Lower lobe of right lung (tissue), 2 donors: Measurements from ENCODE around the gene CDK12. TPM values are rescaled to one million over a fixed set of nuclear protein-coding genes. Genes with fewer than 3 reads are reported as not detected.
"Not testable (repeated sequence)": the region's sequence is repeated elsewhere in the genome, so short reads cannot be mapped to it uniquely, and the experiment has no call there.

Source experiments
- ATAC-seq, 2 donors: fragments of 200-7000 bp; cut with Tn5 transposase; one replicate each; pipeline ENCODE4 v1.9.1; 2020 to 2022; ENCODE audit warnings: mild to moderate bottlenecking in 2 of 2, moderate library complexity in 2 of 2
- DNase-seq: peaks from one replicate; pipeline ENCODE4 v3.0.0-alpha.2; 2020
- H3K27ac ChIP-seq: fragments of 200-600 bp; one replicate; pipeline ENCODE4 v1.8.0; 2022
- H3K27me3 ChIP-seq: fragments of 200-600 bp; one replicate; pipeline ENCODE4 v1.8.0; 2022; ENCODE audit warnings: low read depth
- H3K36me3 ChIP-seq: fragments of 200-600 bp; one replicate; pipeline ENCODE4 v1.8.0; 2022; ENCODE audit warnings: mild to moderate bottlenecking
- H3K4me1 ChIP-seq: fragments of 200-600 bp; one replicate; pipeline ENCODE4 v1.8.0; 2022
- H3K4me3 ChIP-seq: fragments of 200-600 bp; one replicate; pipeline ENCODE4 v1.8.0; 2022; ENCODE audit warnings: mild to moderate bottlenecking
- H3K9me3 ChIP-seq: fragments of 200-600 bp; one replicate; pipeline ENCODE4 v1.8.0; 2022
- intact Hi-C: fragments of 100-400 bp; cut with DNase I; formaldehyde crosslinking; loops from one replicate; pipeline ENCODE4 v1.11.0; 2022
- long read RNA-seq: library from polyadenylated mRNA; unstranded; transcript quantifications from one replicate; pipeline ENCODE4 v2.0.0, GENCODE V29; 2021
- total RNA-seq: library from RNA; stranded (reverse); fragmentation: NEBNext Ultra II Directional; extraction: Animal tissue kit (Norgen Biotek cat#: 25700); gene quantifications from one replicate; pipeline ENCODE4 v1.2.1, GENCODE V29; 2021
- TF ChIP-seq, protein P1 (sequence below): fragments of 200-600 bp; IDR thresholded peaks from one replicate; pipeline ENCODE4 v1.8.0; 2022; ENCODE audit warnings: antibody characterized with exemption, mild to moderate bottlenecking
- donor health status: DM: no; HTN: yes; CAD: no; lungs with severe emphysema.

The CDK12 gene
- total RNA-seq: 53.7 TPM
- long read RNA-seq, partial matches to known transcripts: 2 of 14 reads
- long read RNA-seq, other reads (novel, unspliced or antisense): 10 of 14 reads

DNA sequence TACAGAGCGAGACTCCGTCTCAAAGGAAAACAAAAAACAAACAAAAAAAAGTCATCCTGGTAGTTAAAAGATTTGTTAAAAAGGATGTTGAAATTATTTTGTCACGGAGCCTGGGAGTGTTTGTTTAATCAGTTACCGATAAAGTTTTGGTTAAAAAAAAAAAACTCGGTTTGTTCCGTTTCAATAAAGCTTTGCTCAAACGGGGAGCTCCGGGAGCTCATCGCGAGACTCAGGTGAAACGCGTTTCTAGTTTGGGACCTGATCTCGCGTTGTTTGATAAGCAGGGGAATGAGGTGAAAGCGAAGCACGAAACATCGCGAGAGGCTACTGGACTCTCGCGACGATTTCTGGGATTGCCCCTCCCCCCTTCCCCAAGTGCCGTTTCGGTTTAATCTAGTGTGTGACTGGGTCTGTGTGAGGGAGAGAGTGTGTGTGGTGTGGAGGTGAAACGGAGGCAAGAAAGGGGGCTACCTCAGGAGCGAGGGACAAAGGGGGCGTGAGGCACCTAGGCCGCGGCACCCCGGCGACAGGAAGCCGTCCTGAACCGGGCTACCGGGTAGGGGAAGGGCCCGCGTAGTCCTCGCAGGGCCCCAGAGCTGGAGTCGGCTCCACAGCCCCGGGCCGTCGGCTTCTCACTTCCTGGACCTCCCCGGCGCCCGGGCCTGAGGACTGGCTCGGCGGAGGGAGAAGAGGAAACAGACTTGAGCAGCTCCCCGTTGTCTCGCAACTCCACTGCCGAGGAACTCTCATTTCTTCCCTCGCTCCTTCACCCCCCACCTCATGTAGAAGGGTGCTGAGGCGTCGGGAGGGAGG is at the start of gene CDK12:
Gene CDK12, plus strand, starts transcription at position 374 of the 813 bp plus-strand sequence. CDS start 586 bp downstream, outside the sequence.
- TF ChIP-seq, protein P1, sequence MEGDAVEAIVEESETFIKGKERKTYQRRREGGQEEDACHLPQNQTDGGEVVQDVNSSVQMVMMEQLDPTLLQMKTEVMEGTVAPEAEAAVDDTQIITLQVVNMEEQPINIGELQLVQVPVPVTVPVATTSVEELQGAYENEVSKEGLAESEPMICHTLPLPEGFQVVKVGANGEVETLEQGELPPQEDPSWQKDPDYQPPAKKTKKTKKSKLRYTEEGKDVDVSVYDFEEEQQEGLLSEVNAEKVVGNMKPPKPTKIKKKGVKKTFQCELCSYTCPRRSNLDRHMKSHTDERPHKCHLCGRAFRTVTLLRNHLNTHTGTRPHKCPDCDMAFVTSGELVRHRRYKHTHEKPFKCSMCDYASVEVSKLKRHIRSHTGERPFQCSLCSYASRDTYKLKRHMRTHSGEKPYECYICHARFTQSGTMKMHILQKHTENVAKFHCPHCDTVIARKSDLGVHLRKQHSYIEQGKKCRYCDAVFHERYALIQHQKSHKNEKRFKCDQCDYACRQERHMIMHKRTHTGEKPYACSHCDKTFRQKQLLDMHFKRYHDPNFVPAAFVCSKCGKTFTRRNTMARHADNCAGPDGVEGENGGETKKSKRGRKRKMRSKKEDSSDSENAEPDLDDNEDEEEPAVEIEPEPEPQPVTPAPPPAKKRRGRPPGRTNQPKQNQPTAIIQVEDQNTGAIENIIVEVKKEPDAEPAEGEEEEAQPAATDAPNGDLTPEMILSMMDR: no peak
- Histone ChIP-seq H3K9me3 (no peaks in the 10 kb centered on the region), H3K4me3 (peak within 1 kb of the TSS; percentile 98), H3K27me3 (no peaks in the 10 kb centered on the region), H3K36me3 (no peaks in the 10 kb centered on the region), H3K27ac (peak within 1 kb of the TSS; percentile 98), H3K4me1 (peaks cover 35% of the 10 kb centered on the region)
- DNase-seq (peak; percentile 94), ATAC-seq (peak; percentile 96)
- intact Hi-C loops: no loop called here

DNA sequence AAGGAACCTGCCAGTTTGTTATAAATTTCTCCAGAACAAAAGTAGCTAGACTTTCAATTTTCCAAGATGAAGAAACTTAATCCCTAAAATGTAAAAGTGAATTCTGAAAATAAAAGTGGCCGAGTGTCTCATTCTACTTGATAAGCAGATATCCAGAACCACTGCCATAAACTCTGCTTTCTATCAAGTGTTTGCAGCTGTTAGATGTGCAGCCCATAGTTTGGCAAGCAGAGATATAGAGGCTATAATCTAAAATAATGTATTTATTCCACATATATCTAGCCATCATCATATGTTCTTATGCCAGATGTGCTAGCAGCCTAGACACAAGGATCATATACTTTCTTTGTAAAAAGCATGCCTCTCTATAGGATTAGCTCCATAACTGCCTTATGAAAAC is 45.1 kb upstream of the CDK12 start:
- Histone ChIP-seq H3K9me3 (no peaks in the 10 kb centered on the region), H3K4me3 (no peak overlapping the region), H3K27ac (no peak overlapping the region), H3K4me1 (no peaks in the 10 kb centered on the region), H3K27me3 (no peaks in the 10 kb centered on the region), H3K36me3 (peaks cover 98% of the 10 kb centered on the region)
- DNase-seq (no peak), ATAC-seq (no peak)
- TF ChIP-seq, protein P1: no peak
- intact Hi-C loops: no loop called here

DNA sequence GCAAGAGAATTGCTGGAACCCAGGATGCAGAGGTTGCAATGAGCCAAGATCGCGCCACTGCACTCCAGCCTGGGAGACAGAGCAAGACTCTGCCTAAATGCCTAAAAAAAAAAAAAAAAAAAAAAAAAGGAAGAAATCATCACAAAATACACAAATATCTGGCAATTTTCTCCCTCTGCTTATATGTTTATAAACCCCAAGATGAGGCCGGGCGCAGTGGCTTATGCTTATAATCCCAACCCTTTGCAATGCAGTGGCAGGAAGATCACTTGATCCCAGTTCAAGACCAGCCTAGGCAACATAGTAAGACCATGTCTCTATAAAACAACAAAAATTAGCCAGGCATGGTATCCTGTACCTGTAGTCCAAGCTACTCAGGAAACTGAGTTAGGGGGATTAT is 31.7 kb upstream of the CDK12 start:
- no peaks in the 10 kb centered on the region for H3K9me3 ChIP-seq
- H3K27ac ChIP-seq: no peak overlapping the region
- TF ChIP-seq, protein P1: no peak
- H3K4me1 ChIP-seq: no peaks in the 10 kb centered on the region
- H3K4me3 ChIP-seq: no peak overlapping the region
- intact Hi-C loops: no loop called here
- no peaks in the 10 kb centered on the region for H3K27me3 ChIP-seq
- H3K36me3 ChIP-seq: peaks cover 100% of the 10 kb centered on the region
- DNase-seq: no peak
- no peak for ATAC-seq

DNA sequence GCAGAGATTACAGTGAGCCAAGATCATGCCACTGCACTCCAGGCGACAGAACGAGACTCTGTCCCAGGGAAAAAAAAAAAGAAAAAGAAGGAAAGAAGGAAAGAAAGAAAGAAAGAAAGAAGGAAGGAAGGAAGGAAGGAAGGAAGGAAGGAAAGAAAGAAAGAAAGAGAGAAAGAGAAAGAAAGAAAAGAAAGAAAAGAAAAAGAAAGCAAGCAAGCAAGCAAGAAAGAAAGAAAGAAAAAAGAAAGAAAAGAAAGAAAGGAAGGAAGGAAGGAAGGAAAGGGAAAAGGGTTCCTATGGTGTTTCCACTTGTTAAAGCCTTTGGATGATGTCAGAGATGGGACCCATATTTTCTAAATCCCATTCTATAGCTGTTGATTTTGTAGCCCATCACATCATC is 21.4 kb upstream of the CDK12 start:
- H3K9me3 ChIP-seq, H3K27me3 ChIP-seq, H3K4me3 ChIP-seq, H3K27ac ChIP-seq, intact Hi-C loops, DNase-seq, H3K4me1 ChIP-seq, ATAC-seq: not testable (repeated sequence)
- peaks cover 98% of the 10 kb centered on the region for H3K36me3 ChIP-seq

DNA sequence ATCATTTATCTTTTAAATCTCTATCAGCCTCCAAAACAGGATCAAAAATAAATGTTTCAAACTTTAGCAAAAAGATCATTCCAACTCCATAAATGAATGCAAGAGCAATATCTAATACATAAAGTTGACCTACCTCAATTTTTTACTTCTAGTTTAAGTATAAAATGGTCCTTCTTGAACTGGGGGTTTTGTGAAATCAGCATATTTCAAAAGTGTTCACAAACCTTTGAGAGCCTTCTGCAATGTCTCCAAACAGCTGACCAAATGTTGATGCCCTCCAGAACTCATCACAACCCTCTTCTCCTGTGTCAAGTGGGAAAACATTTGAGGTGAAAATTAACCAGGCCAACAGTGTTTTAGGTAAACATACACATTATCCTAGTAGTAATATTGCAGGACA is 18.0 kb upstream of the CDK12 start:
- DNase-seq: no peak
- no peaks in the 10 kb centered on the region for H3K27me3 ChIP-seq
- ATAC-seq: no peak
- intact Hi-C loops: no loop called here
- no peak overlapping the region for H3K27ac ChIP-seq
- H3K9me3 ChIP-seq: no peaks in the 10 kb centered on the region
- no peak overlapping the region for H3K4me3 ChIP-seq
- peaks cover 100% of the 10 kb centered on the region for H3K36me3 ChIP-seq
- TF ChIP-seq, protein P1: no peak
- H3K4me1 ChIP-seq: no peaks in the 10 kb centered on the region

DNA sequence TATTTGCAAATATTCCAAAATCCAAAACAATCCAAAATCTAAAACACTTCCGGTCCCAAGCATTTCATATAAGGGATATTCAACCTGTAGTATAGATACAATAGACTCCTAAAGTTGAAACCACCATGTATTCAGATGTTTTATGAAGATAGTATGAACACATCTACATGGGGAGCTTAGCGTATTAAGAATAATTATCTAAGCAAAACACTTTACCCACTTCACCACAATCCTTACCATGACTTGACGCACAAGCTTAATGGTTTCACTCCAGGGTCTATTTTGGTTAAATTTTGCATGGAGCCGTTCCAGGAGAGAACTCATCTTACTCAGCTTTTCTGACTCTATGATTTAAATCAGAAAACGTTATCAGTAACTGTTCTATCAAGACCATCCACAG is 13.7 kb upstream of the CDK12 start:
- TF ChIP-seq, protein P1: no peak
- no peak for DNase-seq

More for the DNA sequence above, 13.7 kb upstream of the CDK12 start:
- H3K9me3 ChIP-seq: no peaks in the 10 kb centered on the region
- no peak for ATAC-seq
- no peak overlapping the region for H3K4me3 ChIP-seq
- H3K27me3 ChIP-seq: no peaks in the 10 kb centered on the region
- H3K4me1 ChIP-seq: peaks cover 14% of the 10 kb centered on the region
- intact Hi-C loops: no loop called here
- peaks cover 58% of the 10 kb centered on the region for H3K36me3 ChIP-seq
- H3K27ac ChIP-seq: no peak overlapping the region
